GM12801 (cell line): ENCODE measurements around the gene NDC80.

Experiments used
- TF ChIP-seq, protein P1 (sequence below): IDR thresholded peaks from one replicate; pipeline ENCODE4 v1.5.1; 2011; ENCODE audit warnings: control low read depth; ENCODE audit not compliant: insufficient read length; ENCODE audit errors: extremely low read depth

NDC80 gene

GRCh38 chr18:2606335-2606734 lies 35.0 kb downstream of the NDC80 start:
- TF ChIP-seq, protein P1, sequence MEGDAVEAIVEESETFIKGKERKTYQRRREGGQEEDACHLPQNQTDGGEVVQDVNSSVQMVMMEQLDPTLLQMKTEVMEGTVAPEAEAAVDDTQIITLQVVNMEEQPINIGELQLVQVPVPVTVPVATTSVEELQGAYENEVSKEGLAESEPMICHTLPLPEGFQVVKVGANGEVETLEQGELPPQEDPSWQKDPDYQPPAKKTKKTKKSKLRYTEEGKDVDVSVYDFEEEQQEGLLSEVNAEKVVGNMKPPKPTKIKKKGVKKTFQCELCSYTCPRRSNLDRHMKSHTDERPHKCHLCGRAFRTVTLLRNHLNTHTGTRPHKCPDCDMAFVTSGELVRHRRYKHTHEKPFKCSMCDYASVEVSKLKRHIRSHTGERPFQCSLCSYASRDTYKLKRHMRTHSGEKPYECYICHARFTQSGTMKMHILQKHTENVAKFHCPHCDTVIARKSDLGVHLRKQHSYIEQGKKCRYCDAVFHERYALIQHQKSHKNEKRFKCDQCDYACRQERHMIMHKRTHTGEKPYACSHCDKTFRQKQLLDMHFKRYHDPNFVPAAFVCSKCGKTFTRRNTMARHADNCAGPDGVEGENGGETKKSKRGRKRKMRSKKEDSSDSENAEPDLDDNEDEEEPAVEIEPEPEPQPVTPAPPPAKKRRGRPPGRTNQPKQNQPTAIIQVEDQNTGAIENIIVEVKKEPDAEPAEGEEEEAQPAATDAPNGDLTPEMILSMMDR: no peak

DNA sequence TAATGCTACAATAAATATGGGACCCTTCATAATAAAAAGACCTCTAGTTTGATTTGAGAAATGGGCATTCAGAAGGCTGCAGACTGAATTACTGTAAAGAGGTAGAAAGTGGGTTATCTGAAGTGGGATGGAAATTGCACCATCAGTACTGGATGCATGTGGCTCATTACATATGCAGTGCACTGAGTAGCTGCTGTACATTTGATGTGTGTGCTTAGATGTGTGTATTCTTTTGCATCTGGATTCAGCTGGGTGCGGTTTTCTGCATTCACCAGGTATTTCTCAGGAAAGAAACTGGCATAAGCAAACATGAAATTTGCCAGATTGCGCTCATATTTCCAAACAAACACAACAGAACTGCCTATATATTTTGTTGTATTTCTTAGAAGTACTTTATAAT lies 38.2 kb downstream of the NDC80 start:
- TF ChIP-seq, protein P1: no peak

- TF ChIP-seq, protein P1: no peak
Observed at GRCh38 chr18:2610549-2610948, 39.2 kb downstream of the NDC80 start.

GRCh38 chr18:2612996-2613395 lies 41.6 kb downstream of the NDC80 start:
- TF ChIP-seq, protein P1: no peak

DNA sequence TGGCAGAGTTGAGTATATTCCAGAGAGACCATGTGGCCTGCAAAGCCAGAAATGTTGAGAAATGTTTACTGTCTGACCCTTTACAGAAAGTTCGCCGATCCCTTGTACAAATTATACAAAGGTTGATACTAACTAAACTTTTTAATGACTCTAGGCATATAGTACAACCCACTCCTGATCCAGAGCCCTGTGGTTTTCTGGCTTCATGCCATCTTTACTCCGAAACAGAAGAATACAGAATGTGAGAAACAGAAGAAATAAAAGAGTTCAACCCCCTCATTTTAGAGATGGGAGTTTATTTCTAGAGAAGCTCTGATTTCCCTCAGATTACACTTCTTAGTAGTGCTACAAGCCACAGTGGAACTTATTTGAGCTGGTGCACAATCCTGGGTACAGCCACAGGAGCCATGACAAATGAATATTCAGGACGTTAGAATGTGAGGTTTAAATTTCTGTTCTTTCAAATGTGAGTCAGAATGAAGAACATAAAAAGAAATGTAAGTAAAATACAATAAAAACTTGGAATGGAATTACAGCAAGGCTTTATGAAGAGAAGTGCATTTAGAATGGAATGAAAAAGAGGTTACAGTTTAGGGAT lies 46.1 kb downstream of the NDC80 start:
- TF ChIP-seq, protein P1: no peak

GRCh38 chr18:2618009-2618408 lies 46.7 kb downstream of the NDC80 start:
- TF ChIP-seq, protein P1: no peak

- TF ChIP-seq, protein P1: no peak
Observed at GRCh38 chr18:2625217-2625616, 53.9 kb downstream of the NDC80 start.
